Measurements from ENCODE around the gene SH3PXD2A. TPM values are rescaled to one million over a fixed set of nuclear protein-coding genes. Genes with fewer than 3 reads are reported as not detected.

The SH3PXD2A gene
- total RNA-seq, 1 experiment from 2014 or later, result 6.3 TPM

GRCh38 chr10:103602852-103603155, 252.6 kb downstream of the SH3PXD2A start:
- H3K4me1 Mint-ChIP-seq (ENCODE audit: low read depth, unreplicated experiment), result peaks cover 7% of the 10 kb centered on the region
- ChIA-PET CTCF (interaction anchor here (1.6 kb wide), 1 partner anchor 10 kb away, joined by 4 read pairs; no protein-coding TSS in a partner anchor), POLR2A (no interaction called here)
- intact Hi-C loops (cut with micrococcal nuclease; ENCODE audit: unreplicated experiment), result no loop called here
- no peaks in the 10 kb centered on the region for H3K4me1 ChIP-seq
- H3K27me3 Mint-ChIP-seq (ENCODE audit: insufficient read depth, unreplicated experiment), result no peaks in the 10 kb centered on the region
- H3K36me3 Mint-ChIP-seq (ENCODE audit: insufficient read depth, unreplicated experiment), result peaks cover 5% of the 10 kb centered on the region
- no peaks in the 10 kb centered on the region; the same call in 1 of the 2 replicates for H3K36me3 ChIP-seq (ENCODE audit: control insufficient read depth, insufficient read depth, low read length)
- no peak overlapping the region for H3K4me3 ChIP-seq (ENCODE audit: low read depth, low read length)
- TF ChIP-seq, protein P1, sequence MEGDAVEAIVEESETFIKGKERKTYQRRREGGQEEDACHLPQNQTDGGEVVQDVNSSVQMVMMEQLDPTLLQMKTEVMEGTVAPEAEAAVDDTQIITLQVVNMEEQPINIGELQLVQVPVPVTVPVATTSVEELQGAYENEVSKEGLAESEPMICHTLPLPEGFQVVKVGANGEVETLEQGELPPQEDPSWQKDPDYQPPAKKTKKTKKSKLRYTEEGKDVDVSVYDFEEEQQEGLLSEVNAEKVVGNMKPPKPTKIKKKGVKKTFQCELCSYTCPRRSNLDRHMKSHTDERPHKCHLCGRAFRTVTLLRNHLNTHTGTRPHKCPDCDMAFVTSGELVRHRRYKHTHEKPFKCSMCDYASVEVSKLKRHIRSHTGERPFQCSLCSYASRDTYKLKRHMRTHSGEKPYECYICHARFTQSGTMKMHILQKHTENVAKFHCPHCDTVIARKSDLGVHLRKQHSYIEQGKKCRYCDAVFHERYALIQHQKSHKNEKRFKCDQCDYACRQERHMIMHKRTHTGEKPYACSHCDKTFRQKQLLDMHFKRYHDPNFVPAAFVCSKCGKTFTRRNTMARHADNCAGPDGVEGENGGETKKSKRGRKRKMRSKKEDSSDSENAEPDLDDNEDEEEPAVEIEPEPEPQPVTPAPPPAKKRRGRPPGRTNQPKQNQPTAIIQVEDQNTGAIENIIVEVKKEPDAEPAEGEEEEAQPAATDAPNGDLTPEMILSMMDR (IDR thresholded peaks at IDR 0.05; ENCODE audit: insufficient read depth in 1 of 2, low read depth in 1 of 2, low read length in 1 of 2, severe bottlenecking in 1 of 2, unreplicated experiment in 1 of 2), result no peak
- H3K9me3 ChIP-seq, result no peaks in the 10 kb centered on the region
- H3K27me3 ChIP-seq (replicated peaks; ENCODE audit: control insufficient read depth, insufficient read depth, low read length), result no peaks in the 10 kb centered on the region
- H3K27ac Mint-ChIP-seq (ENCODE audit: unreplicated experiment), result no peak overlapping the region
- BruUV-seq (replicated peaks), result no TSS peak
- no peak for DNase-seq
- H3K9me3 Mint-ChIP-seq (ENCODE audit: unreplicated experiment), result no peaks in the 10 kb centered on the region
- no peak overlapping the region for H3K4me3 Mint-ChIP-seq (ENCODE audit: unreplicated experiment)

- Mint-ChIP-seq H3K27ac (ENCODE audit: unreplicated experiment) (no peak overlapping the region), H3K36me3 (ENCODE audit: insufficient read depth, unreplicated experiment) (peaks cover 4% of the 10 kb centered on the region), H3K27me3 (ENCODE audit: insufficient read depth, unreplicated experiment) (no peaks in the 10 kb centered on the region), H3K4me3 (ENCODE audit: unreplicated experiment) (no peak overlapping the region), H3K9me3 (ENCODE audit: unreplicated experiment) (no peaks in the 10 kb centered on the region), H3K4me1 (ENCODE audit: low read depth, unreplicated experiment) (peaks cover 7% of the 10 kb centered on the region)
- no peaks in the 10 kb centered on the region for H3K9me3 ChIP-seq
- POLR2A ChIA-PET, result no interaction called here
- no peaks in the 10 kb centered on the region for H3K4me1 ChIP-seq
- BruUV-seq (replicated peaks), result no TSS peak
- no peaks in the 10 kb centered on the region; the same call in 1 of the 2 replicates for H3K36me3 ChIP-seq (ENCODE audit: control insufficient read depth, insufficient read depth, low read length)
- no peaks in the 10 kb centered on the region for H3K27me3 ChIP-seq (replicated peaks; ENCODE audit: control insufficient read depth, insufficient read depth, low read length)
- TF ChIP-seq, protein P1 (IDR thresholded peaks at IDR 0.05; ENCODE audit: insufficient read depth in 1 of 2, low read depth in 1 of 2, low read length in 1 of 2, severe bottlenecking in 1 of 2, unreplicated experiment in 1 of 2), result no peak
- no peak for DNase-seq
- CTCF ChIA-PET, result interaction anchor here (1.6 kb wide), 1 partner anchor 9 kb away, joined by 4 read pairs; no protein-coding TSS in a partner anchor
- intact Hi-C loops (cut with micrococcal nuclease; ENCODE audit: unreplicated experiment), result no loop called here
- no peak overlapping the region for H3K4me3 ChIP-seq (ENCODE audit: low read depth, low read length)
Measured at GRCh38 chr10:103602028-103602851, 253.1 kb downstream of the SH3PXD2A start.

DNA sequence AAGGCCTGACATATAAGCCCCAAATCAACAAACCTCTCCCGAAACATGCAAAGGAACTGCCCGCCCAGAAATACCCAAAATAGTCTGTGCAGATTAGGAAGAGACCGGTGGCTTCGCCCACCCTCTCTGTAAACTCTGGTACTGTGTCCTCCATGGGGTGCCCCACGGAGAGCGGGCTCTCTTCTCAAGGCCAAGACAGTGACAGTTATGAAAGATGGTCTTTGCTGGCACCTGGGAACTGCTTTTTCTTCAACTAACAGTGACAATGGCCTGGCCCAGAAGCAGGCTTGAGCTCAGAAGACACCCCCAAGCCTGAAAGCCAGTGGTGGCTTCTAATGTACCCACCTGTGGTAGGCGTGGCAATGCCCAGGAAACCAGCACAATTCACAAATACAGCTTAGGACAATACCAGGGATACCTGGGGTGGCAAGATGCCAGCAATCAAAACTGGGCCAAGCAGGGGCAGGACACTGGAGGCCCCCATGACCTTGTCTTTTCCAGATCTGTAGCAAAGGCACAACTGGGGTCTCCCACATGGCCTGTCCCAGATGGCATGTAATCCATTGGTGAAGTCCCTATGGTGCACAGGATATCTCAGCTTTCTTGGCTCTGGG, 254.3 kb downstream of the SH3PXD2A start:
- no peaks in the 10 kb centered on the region for H3K4me1 ChIP-seq
- intact Hi-C loops (cut with micrococcal nuclease; ENCODE audit: unreplicated experiment), result no loop called here
- DNase-seq, result no peak
- Mint-ChIP-seq H3K4me1 (ENCODE audit: low read depth, unreplicated experiment) (peaks cover 7% of the 10 kb centered on the region), H3K27me3 (ENCODE audit: insufficient read depth, unreplicated experiment) (no peaks in the 10 kb centered on the region), H3K9me3 (ENCODE audit: unreplicated experiment) (no peaks in the 10 kb centered on the region), H3K36me3 (ENCODE audit: insufficient read depth, unreplicated experiment) (peaks cover 4% of the 10 kb centered on the region), H3K27ac (ENCODE audit: unreplicated experiment) (no peak overlapping the region), H3K4me3 (ENCODE audit: unreplicated experiment) (no peak overlapping the region)
- no peak overlapping the region for H3K4me3 ChIP-seq (ENCODE audit: low read depth, low read length)
- no peaks in the 10 kb centered on the region; the same call in 1 of the 2 replicates for H3K36me3 ChIP-seq (ENCODE audit: control insufficient read depth, insufficient read depth, low read length)
- TF ChIP-seq, protein P1 (IDR thresholded peaks at IDR 0.05; ENCODE audit: insufficient read depth in 1 of 2, low read depth in 1 of 2, low read length in 1 of 2, severe bottlenecking in 1 of 2, unreplicated experiment in 1 of 2), result no peak
- H3K9me3 ChIP-seq, result no peaks in the 10 kb centered on the region
- no TSS peak for BruUV-seq (replicated peaks)
- ChIA-PET POLR2A (no interaction called here), CTCF (interaction anchor here (0.7 kb wide), 1 partner anchor 85 kb away, joined by 4 read pairs; no protein-coding TSS in a partner anchor)
- no peaks in the 10 kb centered on the region for H3K27me3 ChIP-seq (replicated peaks; ENCODE audit: control insufficient read depth, insufficient read depth, low read length)

Data from Caco-2 (cell line).